ENCODE data around the gene EFCAB14.

DNA sequence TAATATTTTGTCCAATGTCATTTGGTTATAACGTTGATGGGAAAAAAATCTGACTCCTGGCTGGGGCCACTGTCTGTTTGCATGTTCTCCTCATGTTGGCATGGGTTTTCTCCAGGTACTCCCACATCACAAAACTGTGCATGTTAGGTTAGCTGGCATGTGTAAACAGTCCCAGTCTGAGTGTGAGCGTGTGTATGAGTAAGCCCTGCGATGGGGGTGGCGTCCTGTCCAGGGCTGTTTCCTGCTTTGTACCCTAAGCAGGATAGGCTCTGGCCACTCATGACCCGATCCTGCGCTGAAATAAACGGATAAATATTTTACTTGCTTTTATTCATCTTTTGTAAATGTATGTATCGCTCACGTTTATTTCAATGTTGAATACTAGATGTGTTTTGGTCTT is 13.5 kb downstream of the EFCAB14 start:
- TF ChIP-seq, protein P1, sequence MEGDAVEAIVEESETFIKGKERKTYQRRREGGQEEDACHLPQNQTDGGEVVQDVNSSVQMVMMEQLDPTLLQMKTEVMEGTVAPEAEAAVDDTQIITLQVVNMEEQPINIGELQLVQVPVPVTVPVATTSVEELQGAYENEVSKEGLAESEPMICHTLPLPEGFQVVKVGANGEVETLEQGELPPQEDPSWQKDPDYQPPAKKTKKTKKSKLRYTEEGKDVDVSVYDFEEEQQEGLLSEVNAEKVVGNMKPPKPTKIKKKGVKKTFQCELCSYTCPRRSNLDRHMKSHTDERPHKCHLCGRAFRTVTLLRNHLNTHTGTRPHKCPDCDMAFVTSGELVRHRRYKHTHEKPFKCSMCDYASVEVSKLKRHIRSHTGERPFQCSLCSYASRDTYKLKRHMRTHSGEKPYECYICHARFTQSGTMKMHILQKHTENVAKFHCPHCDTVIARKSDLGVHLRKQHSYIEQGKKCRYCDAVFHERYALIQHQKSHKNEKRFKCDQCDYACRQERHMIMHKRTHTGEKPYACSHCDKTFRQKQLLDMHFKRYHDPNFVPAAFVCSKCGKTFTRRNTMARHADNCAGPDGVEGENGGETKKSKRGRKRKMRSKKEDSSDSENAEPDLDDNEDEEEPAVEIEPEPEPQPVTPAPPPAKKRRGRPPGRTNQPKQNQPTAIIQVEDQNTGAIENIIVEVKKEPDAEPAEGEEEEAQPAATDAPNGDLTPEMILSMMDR (conservative IDR thresholded peaks at IDR 0.05) = no peak
- TF ChIP-seq ZFX (IDR thresholded peaks at IDR 0.05) = no peak
